HepG2 (cell line): ENCODE results near the gene TBL2. TPM values are rescaled to one million over a fixed set of nuclear protein-coding genes. Genes with fewer than 3 reads are reported as not detected.

Experiments
- ARID5B ChIP-seq: IDR thresholded peaks from 2 replicates; pipeline ENCODE4 v1.4.0; 2020; ENCODE audit warnings: mild to moderate bottlenecking, missing genetic modification reagents
- EP300 ChIP-seq, 3 experiments: sonication (generic) in 1 of 3; formaldehyde crosslinking in 1 of 3; IDR thresholded peaks; 2 replicates each; pipeline versions ENCODE4 v1.5.1 to v1.6.1; 2011 to 2020; ENCODE audit warnings: low read depth in 2 of 3, low read length in 2 of 3, borderline replicate concordance in 1 of 3, improper control_type of control experiment in 1 of 3, mild to moderate bottlenecking in 1 of 3, missing genetic modification reagents in 1 of 3, moderate library complexity in 1 of 3
- KLF9 ChIP-seq: IDR thresholded peaks from 2 replicates; pipeline ENCODE4 v1.6.1; 2016; ENCODE audit warnings: low read depth
- LCORL ChIP-seq, 2 experiments: fragments of 450-650 bp in 1 of 2; sonication (generic) in 1 of 2; formaldehyde crosslinking in 1 of 2; IDR thresholded peaks; 2 replicates each; pipeline versions ENCODE4 v1.5.0 to v1.6.1; 2017 to 2020; ENCODE audit warnings: antibody characterized with exemption in 1 of 2, missing genetic modification reagents in 1 of 2
- NR1H2 ChIP-seq: sonication (generic); formaldehyde crosslinking; IDR thresholded peaks from 2 replicates; pipeline ENCODE4 v1.8.1; 2022; ENCODE audit warnings: low read depth, missing genetic modification reagents, borderline replicate concordance
- TFAP4 ChIP-seq: sonication (generic); IDR thresholded peaks from 2 replicates; pipeline ENCODE4 v1.6.1; 2016; ENCODE audit warnings: low read depth, borderline replicate concordance
- TOE1 ChIP-seq: sonication (generic); formaldehyde crosslinking; IDR thresholded peaks from 2 replicates; pipeline ENCODE4 v1.4.0; 2020; ENCODE audit warnings: mild to moderate bottlenecking, missing genetic modification reagents
- ZNF609 ChIP-seq: sonication (generic); formaldehyde crosslinking; IDR thresholded peaks from 2 replicates; pipeline ENCODE4 v1.4.0; 2020; ENCODE audit warnings: mild to moderate bottlenecking, missing genetic modification reagents, borderline replicate concordance
- ZNF619 ChIP-seq: sonication (generic); formaldehyde crosslinking; IDR thresholded peaks from 2 replicates; pipeline ENCODE4 v1.4.0; 2020; ENCODE audit warnings: mild to moderate bottlenecking, missing genetic modification reagents
- polyA plus RNA-seq, 8 experiments: library from polyadenylated mRNA; depleted of rRNA in 3 of 8; stranded (reverse) in 7 of 8; unstranded in 1 of 8; fragments of >200 nt; fragmentation: Illumina TruSeq in 4 of 8; extraction: Trizol in 4 of 8; gene quantifications; 2 replicates each; pipeline versions ENCODE4 v1.2.1 to v1.2.3, GENCODE V29; 2011 to 2016; ENCODE audit warnings: low read depth in 4 of 8, missing spikeins in 1 of 8, mixed read lengths in 1 of 8; ENCODE audit not compliant: insufficient read depth in 1 of 8
- total RNA-seq, 5 experiments: library from RNA; depleted of rRNA; stranded (reverse); fragments of >200 nt; fragmentation: Illumina TruSeq; extraction: Trizol; gene quantifications; 2 replicates each; pipeline ENCODE4 v1.2.3, GENCODE V29; 2016; ENCODE audit warnings: low read depth in 1 of 5

Gene TBL2
- total and polyA plus RNA-seq, 2 of the 13 experiments (the other 11 are each of a cell fraction or from before 2014, with no cell fraction given): 43.4 to 47.2 TPM

GRCh38 chr7:73549176-73549575, 29.2 kb downstream of the TBL2 start (continued):
- no peak for TF ChIP-seq KLF9 (CRISPR knock-in tag)
- TF ChIP-seq ZNF619 (CRISPR knock-in tag): no peak
- no peak for TF ChIP-seq EP300 (IDR thresholded peaks at IDR 0.05; ENCODE audit: low read depth in 2 of 2, low read length in 2 of 2)
- TF ChIP-seq EP300 (CRISPR knock-in tag; IDR thresholded peaks at IDR 0.05; ENCODE audit: borderline replicate concordance): no peak
- no peak for TF ChIP-seq NR1H2 (CRISPR knock-in tag)
- no peak for TF ChIP-seq TOE1 (CRISPR knock-in tag)
- TF ChIP-seq LCORL (IDR thresholded peaks at IDR 0.05): no peak
- no peak for TF ChIP-seq LCORL (CRISPR knock-in tag; IDR thresholded peaks at IDR 0.05)
- no peak for TF ChIP-seq ZNF609 (CRISPR knock-in tag)
- no peak for TF ChIP-seq TFAP4
- TF ChIP-seq ARID5B (CRISPR knock-in tag): no peak
- TF ChIP-seq, all 625 proteins: peak for 0
